Hepatic stellate cell (primary cell): ENCODE measurements around the gene LCMT2.

Experiments
- DNase-seq: peaks from one replicate; pipeline ENCODE4 v3.0.0; 2011; ENCODE audit warnings: low spot score

LCMT2 gene

GRCh38 chr15:43275740-43276562 lies 54.4 kb downstream of the LCMT2 start:
- DNase-seq, result no peak

- no peak for DNase-seq
These were observed 56.2 kb downstream of the LCMT2 start for GRCh38 chr15:43274136-43274535.
